Neural crest cell (in vitro differentiated cells): ENCODE measurements around the gene ZNF366. TPM values are rescaled to one million over a fixed set of nuclear protein-coding genes. Genes with fewer than 3 reads are reported as not detected.

Experiments used
- DNase-seq: peaks from one replicate; pipeline ENCODE4 v3.0.0; 2021; ENCODE audit warnings: low read depth, mixed read lengths, low spot score
- H3K27ac Mint-ChIP-seq: one replicate; pipeline ENCODE4 v1.8.0; 2021; ENCODE audit warnings: mild to moderate bottlenecking, mixed read lengths; ENCODE audit not compliant: unreplicated experiment
- H3K27me3 Mint-ChIP-seq: 2 replicates; pipeline ENCODE4 v1.8.0; 2021; ENCODE audit warnings: low read depth, mild to moderate bottlenecking, mixed read lengths
- H3K36me3 Mint-ChIP-seq: 2 replicates; pipeline ENCODE4 v1.8.0; 2021; ENCODE audit warnings: low read depth, mild to moderate bottlenecking, mixed read lengths
- H3K4me1 Mint-ChIP-seq: 2 replicates; pipeline ENCODE4 v1.8.0; 2021; ENCODE audit warnings: mixed read lengths
- H3K4me3 Mint-ChIP-seq: one replicate; pipeline ENCODE4 v1.8.0; 2021; ENCODE audit warnings: mild to moderate bottlenecking, mixed read lengths
- H3K9me3 Mint-ChIP-seq: 2 replicates; pipeline ENCODE4 v1.8.0; 2021; ENCODE audit warnings: mixed read lengths
- long read RNA-seq: library from polyadenylated mRNA; unstranded; transcript quantifications from one replicate; pipeline ENCODE4 v2.0.0, GENCODE V29; 2020
- total RNA-seq: library from RNA; stranded (reverse); gene quantifications from 2 replicates; pipeline ENCODE4 v1.2.1, GENCODE V29; 2021
- TF ChIP-seq, protein P1 (sequence below): fragments of 200-600 bp; sonication (generic); conservative IDR thresholded peaks from 2 replicates; pipeline ENCODE4 v1.5.0; 2021; ENCODE audit warnings: antibody characterized with exemption, mild to moderate bottlenecking

The ZNF366 gene, protein sequence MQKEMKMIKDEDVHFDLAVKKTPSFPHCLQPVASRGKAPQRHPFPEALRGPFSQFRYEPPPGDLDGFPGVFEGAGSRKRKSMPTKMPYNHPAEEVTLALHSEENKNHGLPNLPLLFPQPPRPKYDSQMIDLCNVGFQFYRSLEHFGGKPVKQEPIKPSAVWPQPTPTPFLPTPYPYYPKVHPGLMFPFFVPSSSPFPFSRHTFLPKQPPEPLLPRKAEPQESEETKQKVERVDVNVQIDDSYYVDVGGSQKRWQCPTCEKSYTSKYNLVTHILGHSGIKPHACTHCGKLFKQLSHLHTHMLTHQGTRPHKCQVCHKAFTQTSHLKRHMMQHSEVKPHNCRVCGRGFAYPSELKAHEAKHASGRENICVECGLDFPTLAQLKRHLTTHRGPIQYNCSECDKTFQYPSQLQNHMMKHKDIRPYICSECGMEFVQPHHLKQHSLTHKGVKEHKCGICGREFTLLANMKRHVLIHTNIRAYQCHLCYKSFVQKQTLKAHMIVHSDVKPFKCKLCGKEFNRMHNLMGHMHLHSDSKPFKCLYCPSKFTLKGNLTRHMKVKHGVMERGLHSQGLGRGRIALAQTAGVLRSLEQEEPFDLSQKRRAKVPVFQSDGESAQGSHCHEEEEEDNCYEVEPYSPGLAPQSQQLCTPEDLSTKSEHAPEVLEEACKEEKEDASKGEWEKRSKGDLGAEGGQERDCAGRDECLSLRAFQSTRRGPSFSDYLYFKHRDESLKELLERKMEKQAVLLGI
- not detected in 2 replicates for total RNA-seq
- long read RNA-seq = 0 reads

DNA sequence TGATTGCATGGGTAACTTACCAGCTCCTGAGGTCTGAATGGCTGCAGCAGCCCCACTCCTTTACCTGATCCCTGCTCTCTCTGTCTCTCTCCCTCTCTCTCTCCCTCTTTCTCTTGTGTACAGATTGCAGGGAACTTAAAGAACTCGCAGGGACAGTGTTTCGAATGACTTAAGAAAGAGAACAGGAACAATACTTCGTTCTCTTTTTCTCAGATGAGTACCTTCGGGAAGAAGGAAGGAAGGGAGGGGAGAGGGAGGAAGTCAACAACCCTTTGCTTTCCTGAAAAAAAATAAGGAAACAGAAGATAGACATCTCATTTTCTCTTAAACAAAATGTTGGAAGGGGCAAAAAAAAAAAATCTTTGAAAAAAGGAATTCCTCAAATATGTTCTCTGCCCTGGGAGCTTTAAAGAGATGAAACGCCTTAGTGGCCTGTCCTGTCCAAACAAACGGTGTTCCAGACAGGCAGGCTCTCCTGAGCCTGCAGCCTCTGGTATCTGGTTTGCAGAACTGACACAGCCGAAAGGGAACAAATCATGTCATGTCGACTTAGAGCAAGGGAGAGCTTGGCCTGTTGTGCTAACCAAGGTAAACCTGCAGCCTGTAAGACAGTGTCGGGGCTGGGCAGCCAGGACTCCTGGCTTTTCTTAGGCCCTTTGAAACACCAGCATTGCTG lies at the start of gene ZNF366:
Gene ZNF366 (minus strand): TSS at position 180 of the 676 bp plus-strand sequence. CDS start 45,914 bp downstream, outside the sequence.
- TF ChIP-seq, protein P1, sequence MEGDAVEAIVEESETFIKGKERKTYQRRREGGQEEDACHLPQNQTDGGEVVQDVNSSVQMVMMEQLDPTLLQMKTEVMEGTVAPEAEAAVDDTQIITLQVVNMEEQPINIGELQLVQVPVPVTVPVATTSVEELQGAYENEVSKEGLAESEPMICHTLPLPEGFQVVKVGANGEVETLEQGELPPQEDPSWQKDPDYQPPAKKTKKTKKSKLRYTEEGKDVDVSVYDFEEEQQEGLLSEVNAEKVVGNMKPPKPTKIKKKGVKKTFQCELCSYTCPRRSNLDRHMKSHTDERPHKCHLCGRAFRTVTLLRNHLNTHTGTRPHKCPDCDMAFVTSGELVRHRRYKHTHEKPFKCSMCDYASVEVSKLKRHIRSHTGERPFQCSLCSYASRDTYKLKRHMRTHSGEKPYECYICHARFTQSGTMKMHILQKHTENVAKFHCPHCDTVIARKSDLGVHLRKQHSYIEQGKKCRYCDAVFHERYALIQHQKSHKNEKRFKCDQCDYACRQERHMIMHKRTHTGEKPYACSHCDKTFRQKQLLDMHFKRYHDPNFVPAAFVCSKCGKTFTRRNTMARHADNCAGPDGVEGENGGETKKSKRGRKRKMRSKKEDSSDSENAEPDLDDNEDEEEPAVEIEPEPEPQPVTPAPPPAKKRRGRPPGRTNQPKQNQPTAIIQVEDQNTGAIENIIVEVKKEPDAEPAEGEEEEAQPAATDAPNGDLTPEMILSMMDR = no peak
- no peaks in the 10 kb centered on the region for H3K36me3 Mint-ChIP-seq
- H3K4me1 Mint-ChIP-seq = peaks cover 15% of the 10 kb centered on the region
- H3K9me3 Mint-ChIP-seq = no peaks in the 10 kb centered on the region
- DNase-seq = no peak
- H3K27me3 Mint-ChIP-seq = no peaks in the 10 kb centered on the region
- no peak within 1 kb of the TSS for H3K4me3 Mint-ChIP-seq
- H3K27ac Mint-ChIP-seq = no peak within 1 kb of the TSS

DNA sequence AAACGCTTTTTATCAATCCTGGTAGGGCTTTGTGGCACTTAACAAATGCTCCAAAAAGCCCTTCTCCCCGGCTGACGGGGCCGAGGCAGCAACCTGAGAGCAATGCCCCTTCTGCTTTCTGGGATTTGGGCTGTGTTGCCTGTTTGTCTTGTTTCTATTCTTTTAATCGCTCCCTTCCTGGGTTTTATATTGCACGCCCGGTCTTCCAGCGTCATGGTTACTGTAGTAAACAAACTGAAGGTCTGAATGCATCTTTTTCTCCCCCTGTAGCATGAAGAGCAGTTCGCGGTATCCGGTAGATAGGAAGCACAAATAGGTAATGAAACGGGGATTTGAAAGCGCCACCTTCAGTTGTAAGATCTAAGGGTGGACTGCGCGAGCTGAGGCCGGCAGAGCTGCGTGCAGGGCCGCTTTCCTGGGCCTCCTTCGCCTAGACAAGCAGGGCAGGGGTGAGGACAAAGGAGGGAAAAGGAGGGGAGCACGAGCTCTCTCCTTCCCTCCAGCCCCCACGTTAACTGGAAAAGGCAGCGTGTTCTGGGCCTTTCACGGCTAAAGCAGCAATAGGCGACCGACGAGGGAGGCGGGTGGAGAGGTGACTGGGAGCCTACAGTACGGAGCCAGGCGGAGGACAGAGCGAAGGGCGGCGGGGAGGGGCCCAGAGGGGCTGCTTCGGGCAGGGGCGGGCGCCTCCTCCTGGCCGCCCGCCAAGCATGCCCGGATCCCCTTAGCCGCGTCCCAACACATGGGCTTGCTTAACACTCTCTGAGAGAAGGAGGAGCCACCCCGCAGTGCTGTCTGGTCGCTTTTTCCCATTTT lies 49.3 kb upstream of the ZNF366 start:
- TF ChIP-seq, protein P1 = peak; percentile 62
- peak overlapping the region; percentile 94 for H3K27ac Mint-ChIP-seq
- peak; percentile 66 for DNase-seq
- no peaks in the 10 kb centered on the region for H3K27me3 Mint-ChIP-seq
- no peaks in the 10 kb centered on the region for H3K9me3 Mint-ChIP-seq
- no peaks in the 10 kb centered on the region for H3K36me3 Mint-ChIP-seq
- H3K4me3 Mint-ChIP-seq = peak overlapping the region; percentile 68
- peaks cover 34% of the 10 kb centered on the region for H3K4me1 Mint-ChIP-seq

DNA sequence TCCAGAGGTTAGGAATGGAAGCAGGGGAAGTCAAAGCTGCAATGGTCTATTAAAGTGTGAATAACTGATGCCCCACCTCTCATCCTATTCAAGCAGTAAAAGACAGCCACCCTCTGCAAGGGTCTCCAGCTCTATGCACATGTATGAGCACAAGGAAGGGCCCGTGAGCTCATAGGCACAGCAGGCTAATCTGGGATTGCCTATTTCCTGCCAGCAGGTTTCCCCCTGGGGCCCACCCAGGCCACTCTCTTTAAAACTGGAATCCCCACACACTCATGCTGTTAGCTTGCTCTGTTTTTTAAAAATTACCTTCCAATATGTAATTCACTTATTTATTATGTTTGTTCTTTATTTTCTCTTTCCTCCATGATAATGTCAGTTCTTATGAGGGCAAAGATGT lies 48.7 kb upstream of the ZNF366 start:
- DNase-seq = no peak
- H3K27me3 Mint-ChIP-seq = no peaks in the 10 kb centered on the region
- H3K4me3 Mint-ChIP-seq = peak overlapping the region; percentile 68
- H3K36me3 Mint-ChIP-seq = no peaks in the 10 kb centered on the region
- TF ChIP-seq, protein P1 = no peak
- peaks cover 34% of the 10 kb centered on the region for H3K4me1 Mint-ChIP-seq
- no peaks in the 10 kb centered on the region for H3K9me3 Mint-ChIP-seq
- H3K27ac Mint-ChIP-seq = no peak overlapping the region

- no peak for DNase-seq
- Mint-ChIP-seq H3K27me3 (no peaks in the 10 kb centered on the region), H3K27ac (no peak overlapping the region), H3K36me3 (no peaks in the 10 kb centered on the region), H3K4me1 (peaks cover 28% of the 10 kb centered on the region), H3K4me3 (no peak overlapping the region), H3K9me3 (no peaks in the 10 kb centered on the region)
- TF ChIP-seq, protein P1 = no peak
Observed at GRCh38 chr5:72554897-72555296, 47.7 kb upstream of the ZNF366 start.
